IMR-90 (cell line): ENCODE measurements around the gene SORCS1. TPM values are rescaled to one million over a fixed set of nuclear protein-coding genes. Genes with fewer than 3 reads are reported as not detected.

ENCODE experiments used
- ATAC-seq: fragments of 200-7000 bp; cut with Tn5 transposase; 2 replicates; pipeline ENCODE4 v1.9.1; 2020; ENCODE audit warnings: low read depth, mild to moderate bottlenecking, moderate library complexity
- BruUV-seq: library from RNA; stranded (reverse); fragments of 400-500 nt; replicated peaks from 2 replicates; lab custom pipeline; 2021; lab: Mats Ljungman, UMichigan
- CTCF ChIA-PET: fragments of 300-600 bp; formaldehyde crosslinking; extraction: SDS; loops from one replicate; lab custom pipeline; 2021; ENCODE audit warnings: antibody characterized with exemption; lab: Yijun Ruan, JAX
- POLR2A ChIA-PET: fragments of 300-600 bp; sonication (Branson Sonifier 250); formaldehyde crosslinking; loops from one replicate; lab custom pipeline; 2022; ENCODE audit warnings: antibody characterized with exemption; ENCODE audit not compliant: unreplicated experiment; lab: Charles Lee
- DNase-seq: peaks from one replicate; pipeline ENCODE4 v3.0.0; 2013
- H2AFZ ChIP-seq: replicated peaks from 2 replicates; pipeline ENCODE3; 2013; ENCODE audit warnings: low read length, mild to moderate bottlenecking; ENCODE audit not compliant: poor library complexity
- H2AK5ac ChIP-seq: 2 replicates; pipeline ENCODE4 v1.6.1; 2013; ENCODE audit warnings: low read depth, low read length, inconsistent platforms
- H2AK9ac ChIP-seq: replicated peaks from 2 replicates; pipeline ENCODE3; 2013; ENCODE audit warnings: mild to moderate bottlenecking, low read depth, low read length, moderate library complexity; ENCODE audit not compliant: poor library complexity
- H2BK120ac ChIP-seq: 2 replicates; pipeline ENCODE4 v1.6.1; 2013; ENCODE audit warnings: low read depth, low read length, inconsistent platforms
- H2BK15ac ChIP-seq: 3 replicates; pipeline ENCODE4 v1.6.1; 2013; ENCODE audit warnings: low read depth, low read length, inconsistent platforms
- H2BK20ac ChIP-seq: 2 replicates; pipeline ENCODE4 v1.6.1; 2013; ENCODE audit warnings: low read depth, mild to moderate bottlenecking, inconsistent platforms, low read length, moderate library complexity
- H2BK5ac ChIP-seq: 2 replicates; pipeline ENCODE4 v1.6.1; 2013; ENCODE audit warnings: mild to moderate bottlenecking, low read depth, low read length, inconsistent platforms; ENCODE audit not compliant: poor library complexity, severe bottlenecking
- H3K14ac ChIP-seq: replicated peaks from 2 replicates; pipeline ENCODE4 v1.6.1; 2013; ENCODE audit warnings: low read depth, low read length, inconsistent platforms
- H3K18ac ChIP-seq: 2 replicates; pipeline ENCODE4 v1.6.1; 2013; ENCODE audit warnings: low read depth, low read length, control low read depth
- H3K23ac ChIP-seq: 2 replicates; pipeline ENCODE4 v1.6.1; 2013; ENCODE audit warnings: low read depth, low read length, inconsistent platforms
- H3K27ac ChIP-seq: 2 replicates; pipeline ENCODE4 v1.5.1; 2013; ENCODE audit warnings: mild to moderate bottlenecking, control low read depth, low read length; ENCODE audit not compliant: insufficient read depth
- H3K27me3 ChIP-seq: 2 replicates; pipeline ENCODE4 v1.6.1; 2013; ENCODE audit warnings: low read length; ENCODE audit not compliant: control insufficient read depth, insufficient read depth
- H3K36me3 ChIP-seq: 2 replicates; pipeline ENCODE4 v1.6.1; 2013; ENCODE audit warnings: low read length, mixed read lengths; ENCODE audit not compliant: control insufficient read depth, insufficient read depth
- H3K4ac ChIP-seq: 2 replicates; pipeline ENCODE4 v1.6.1; 2013; ENCODE audit warnings: low read depth, low read length, inconsistent platforms
- H3K4me1 ChIP-seq: 2 replicates; pipeline ENCODE4 v1.6.1; 2013; ENCODE audit warnings: low read length, mixed read lengths; ENCODE audit not compliant: control insufficient read depth, insufficient read depth
- H3K4me2 ChIP-seq: 2 replicates; pipeline ENCODE4 v1.6.1; 2013; ENCODE audit warnings: low read depth, mild to moderate bottlenecking, control low read depth, low read length, moderate library complexity
- H3K4me3 ChIP-seq: 2 replicates; pipeline ENCODE4 v1.5.1; 2013; ENCODE audit warnings: low read depth, mild to moderate bottlenecking, control low read depth, low read length, moderate library complexity; ENCODE audit not compliant: insufficient read depth
- H3K56ac ChIP-seq: 2 replicates; pipeline ENCODE4 v1.6.1; 2013; ENCODE audit warnings: low read length, inconsistent platforms; ENCODE audit not compliant: insufficient read depth; ENCODE audit errors: extremely low read depth
- H3K79me1 ChIP-seq, 2 experiments: 2 replicates each; pipeline ENCODE4 v1.6.1; 2013; ENCODE audit warnings: low read length in 2 of 2, inconsistent platforms in 1 of 2, low read depth in 1 of 2
- H3K9ac ChIP-seq: 2 replicates; pipeline ENCODE4 v1.6.1; 2013; ENCODE audit warnings: low read depth, low read length, control low read depth
- H3K9me1 ChIP-seq: 2 replicates; pipeline ENCODE4 v1.6.1; 2013; ENCODE audit warnings: low read length, inconsistent platforms; ENCODE audit not compliant: insufficient read depth
- H3K9me3 ChIP-seq: 2 replicates; pipeline ENCODE4 v1.6.1; 2013; ENCODE audit warnings: low read length; ENCODE audit not compliant: control insufficient read depth, insufficient read depth
- H4K20me1 ChIP-seq: 2 replicates; pipeline ENCODE4 v1.6.1; 2013; ENCODE audit warnings: low read length, inconsistent platforms; ENCODE audit not compliant: insufficient read depth
- H4K5ac ChIP-seq: 2 replicates; pipeline ENCODE4 v1.6.1; 2013; ENCODE audit warnings: mild to moderate bottlenecking, low read depth, low read length, control low read depth
- H4K8ac ChIP-seq, 2 experiments: 2 replicates each; pipeline ENCODE4 v1.6.1; 2013; ENCODE audit warnings: low read depth in 2 of 2, low read length in 2 of 2, control low read depth in 1 of 2, inconsistent platforms in 1 of 2
- H4K91ac ChIP-seq: 2 replicates; pipeline ENCODE4 v1.6.1; 2013; ENCODE audit warnings: low read depth, low read length, inconsistent platforms; ENCODE audit not compliant: insufficient read depth
- RCOR1 ChIP-seq: IDR thresholded peaks from 2 replicates; pipeline ENCODE4 v1.6.1; 2012; ENCODE audit warnings: mild to moderate bottlenecking, low read length, improper control_type of control experiment; ENCODE audit not compliant: insufficient replicate concordance
- dilution Hi-C: fragments of 300-500 bp; cut with HindIII; formaldehyde crosslinking; loops from one replicate; pipeline ENCODE4 v1.14.3; 2018; ENCODE audit warnings: low sequenced_read_pairs; ENCODE audit not compliant: unreplicated experiment
- in situ Hi-C: fragments of 300-500 bp; cut with MboI; formaldehyde crosslinking; loops from 3 replicates; pipeline ENCODE4 v1.14.3; 2019; ENCODE audit warnings: low sequenced_read_pairs, inconsistent platforms, mixed read lengths
- intact Hi-C: fragments of 100-400 bp; cut with micrococcal nuclease; formaldehyde crosslinking; loops from 2 replicates; pipeline ENCODE4 v1.10.0; 2022
- polyA plus RNA-seq, 3 experiments: library from polyadenylated mRNA; depleted of rRNA; stranded (reverse); fragments of >200 nt; gene quantifications; 2 replicates each; pipeline ENCODE4 v1.2.3, GENCODE V29; 2012; ENCODE audit warnings: low replicate concordance in 1 of 3
- total RNA-seq: library from RNA; depleted of rRNA; stranded (reverse); fragments of >200 nt; gene quantifications from 2 replicates; pipeline ENCODE4 v1.2.3, GENCODE V29; 2012

Gene SORCS1
- total and polyA plus RNA-seq, 2 of the 4 experiments (the other 2 are of a cell fraction) = under 0.01 TPM; not detected in 1

- no peak overlapping the region for H2BK20ac ChIP-seq
- H4K5ac ChIP-seq = no peak overlapping the region
- TF ChIP-seq RCOR1 = no peak
These were observed 430.3 kb downstream of the SORCS1 start for GRCh38 chr10:106734220-106734619.

More at GRCh38 chr10:106734220-106734619, 430.3 kb downstream of the SORCS1 start:
- ChIA-PET CTCF (no interaction called here), POLR2A (no interaction called here)
- Histone ChIP-seq H4K8ac (no peak overlapping the region), H4K20me1 (no peaks in the 10 kb centered on the region), H3K79me1 (no peaks in the 10 kb centered on the region), H3K23ac (no peak overlapping the region), H2AK9ac (no peak overlapping the region), H2BK120ac (no peak overlapping the region), H2AFZ (no peak overlapping the region), H3K4me1 (no peaks in the 10 kb centered on the region), H3K27me3 (no peaks in the 10 kb centered on the region), H3K9me1 (no peaks in the 10 kb centered on the region), H4K91ac (no peak overlapping the region), H3K9me3 (no peaks in the 10 kb centered on the region; the same call in 1 of the 2 replicates), H3K36me3 (no peaks in the 10 kb centered on the region), H3K56ac (no peak overlapping the region), H3K4ac (no peak overlapping the region), H2BK5ac (no peak overlapping the region), H2BK15ac (no peak overlapping the region), H3K18ac (no peak overlapping the region), H3K4me2 (no peak overlapping the region), H3K4me3 (no peak overlapping the region), H3K27ac (no peak overlapping the region), H2AK5ac (no peak overlapping the region), H3K14ac (no peak overlapping the region), H3K9ac (no peak overlapping the region)
- dilution Hi-C loops (no loop called here), intact Hi-C loops (no loop called here), in situ Hi-C loops (no loop called here)
- no peak for ATAC-seq
- no TSS peak for BruUV-seq
- no peak for DNase-seq
